K562 (cell line): ENCODE results near the gene C4orf51.

Experiments used
- BACH1 ChIP-seq: fragments of 200-800 bp; sonication (Bioruptor generic); IDR thresholded peaks from 2 replicates; pipeline ENCODE4 v1.6.1; 2016; ENCODE audit warnings: missing genetic modification characterization, missing compliant biosample characterization
- BRF2 ChIP-seq: IDR thresholded peaks from 3 replicates; pipeline ENCODE4 v1.6.1; 2011; ENCODE audit warnings: borderline replicate concordance, mild to moderate bottlenecking; ENCODE audit not compliant: insufficient read length, insufficient read depth
- FOXM1 ChIP-seq, 2 experiments: fragments of 450-650 bp in 1 of 2; sonication (generic) in 1 of 2; formaldehyde crosslinking in 1 of 2; IDR thresholded peaks; 2 replicates each; pipeline versions ENCODE4 v1.6.1 to v1.9.0; 2017 to 2022; ENCODE audit warnings: low read depth in 2 of 2, mild to moderate bottlenecking in 2 of 2, missing genetic modification reagents in 1 of 2, moderate library complexity in 1 of 2
- FOXP4 ChIP-seq: sonication (generic); formaldehyde crosslinking; IDR thresholded peaks from 2 replicates; pipeline ENCODE4 v1.8.0; 2022; ENCODE audit warnings: mild to moderate bottlenecking, missing genetic modification reagents, borderline replicate concordance
- IRF9 ChIP-seq: fragments of 450-650 bp; IDR thresholded peaks from 2 replicates; pipeline ENCODE4 v1.6.1; 2016; ENCODE audit warnings: missing biosample characterization, missing genetic modification characterization
- NKRF ChIP-seq: fragments of 450-650 bp; IDR thresholded peaks from 2 replicates; pipeline ENCODE4 v1.6.1; 2016; ENCODE audit warnings: borderline replicate concordance
- POLR2A ChIP-seq: fragments of 450-650 bp; conservative IDR thresholded peaks from 2 replicates; pipeline ENCODE4 v1.6.1; 2016
- STAG1 ChIP-seq: sonication (generic); formaldehyde crosslinking; IDR thresholded peaks from 2 replicates; pipeline ENCODE4 v1.5.0; 2020; ENCODE audit warnings: missing genetic modification reagents, borderline replicate concordance
- TCF7L2 ChIP-seq: fragments of 150-350 bp; IDR thresholded peaks from 2 replicates; pipeline ENCODE4 v1.6.1; 2016; ENCODE audit warnings: low read depth, mild to moderate bottlenecking, low read length, moderate library complexity
- ZNF184 ChIP-seq: sonication (generic); formaldehyde crosslinking; IDR thresholded peaks from 2 replicates; pipeline ENCODE4 v1.5.0; 2020; ENCODE audit warnings: missing genetic modification reagents
- ZSCAN29 ChIP-seq: fragments of 450-650 bp; IDR thresholded peaks from 2 replicates; pipeline ENCODE4 v1.6.1; 2017

- TF ChIP-seq BRF2, result no peak
- no peak for TF ChIP-seq STAG1
- no peak for TF ChIP-seq ZSCAN29
- TF ChIP-seq BACH1 (tag), result no peak
- TF ChIP-seq FOXP4 (CRISPR knock-in tag), result no peak
- no peak for TF ChIP-seq ZNF184 (CRISPR knock-in tag)
- no peak for TF ChIP-seq TCF7L2
- TF ChIP-seq FOXM1 (IDR thresholded peaks at IDR 0.05; ENCODE audit: low read depth), result no peak
- no peak for TF ChIP-seq FOXM1 (CRISPR knock-in tag; IDR thresholded peaks at IDR 0.05; ENCODE audit: low read depth)
- no peak for TF ChIP-seq POLR2A
- no peak for TF ChIP-seq NKRF
- no peak for TF ChIP-seq IRF9 (tag)
Observed at GRCh38 chr4:145716661-145717200, 36.8 kb downstream of the C4orf51 start.
